LoVo (cell line): ENCODE measurements around the gene SEC16A.

Experiments
- DNase-seq: peaks from one replicate; pipeline ENCODE4 v3.0.0-alpha.2; 2016; ENCODE audit warnings: low spot score

Gene SEC16A

DNA sequence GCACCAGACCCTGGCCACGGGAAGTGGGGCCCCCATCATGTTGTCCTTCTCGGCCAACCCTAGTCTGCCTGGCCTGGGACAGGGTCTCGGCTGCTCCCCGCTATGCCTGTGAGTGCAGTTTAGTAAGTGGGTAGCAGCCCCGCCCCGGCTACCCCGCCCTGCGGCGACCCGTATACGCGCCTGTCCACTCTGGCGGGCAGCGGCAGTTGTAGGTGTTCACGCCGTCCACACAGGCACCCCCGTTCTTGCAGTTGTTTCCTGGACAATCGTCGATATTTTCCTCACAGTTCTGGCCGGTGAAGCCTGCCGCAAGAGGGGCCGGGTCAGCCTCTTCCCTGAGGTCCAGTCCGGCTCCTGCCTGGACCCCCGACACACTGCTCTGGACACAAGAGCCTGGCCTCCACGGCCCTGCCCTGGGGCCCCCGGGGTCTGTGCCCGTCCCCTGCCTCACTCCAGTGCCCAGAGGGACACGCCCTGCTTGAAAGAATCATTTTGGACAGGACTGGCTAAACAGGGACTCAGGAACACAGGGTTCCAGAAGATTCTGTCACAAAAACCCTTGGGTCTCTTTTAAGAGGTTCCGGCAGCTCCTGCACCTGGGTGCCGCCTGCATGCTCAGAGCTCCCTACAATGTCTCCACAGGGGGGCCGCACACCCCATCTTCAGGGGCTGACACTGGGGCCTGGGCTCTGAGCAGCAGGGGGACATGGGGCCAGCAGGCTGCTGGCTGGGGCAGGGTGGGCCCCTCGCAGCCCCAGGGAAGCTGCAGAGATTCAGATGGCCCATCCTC, 36.6 kb upstream of the SEC16A start:
- DNase-seq: no peak

- DNase-seq: no peak
Measured at GRCh38 chr9:136518623-136519022, 35.8 kb upstream of the SEC16A start.

GRCh38 chr9:136517950-136518349, 35.1 kb upstream of the SEC16A start:
- no peak for DNase-seq

DNA sequence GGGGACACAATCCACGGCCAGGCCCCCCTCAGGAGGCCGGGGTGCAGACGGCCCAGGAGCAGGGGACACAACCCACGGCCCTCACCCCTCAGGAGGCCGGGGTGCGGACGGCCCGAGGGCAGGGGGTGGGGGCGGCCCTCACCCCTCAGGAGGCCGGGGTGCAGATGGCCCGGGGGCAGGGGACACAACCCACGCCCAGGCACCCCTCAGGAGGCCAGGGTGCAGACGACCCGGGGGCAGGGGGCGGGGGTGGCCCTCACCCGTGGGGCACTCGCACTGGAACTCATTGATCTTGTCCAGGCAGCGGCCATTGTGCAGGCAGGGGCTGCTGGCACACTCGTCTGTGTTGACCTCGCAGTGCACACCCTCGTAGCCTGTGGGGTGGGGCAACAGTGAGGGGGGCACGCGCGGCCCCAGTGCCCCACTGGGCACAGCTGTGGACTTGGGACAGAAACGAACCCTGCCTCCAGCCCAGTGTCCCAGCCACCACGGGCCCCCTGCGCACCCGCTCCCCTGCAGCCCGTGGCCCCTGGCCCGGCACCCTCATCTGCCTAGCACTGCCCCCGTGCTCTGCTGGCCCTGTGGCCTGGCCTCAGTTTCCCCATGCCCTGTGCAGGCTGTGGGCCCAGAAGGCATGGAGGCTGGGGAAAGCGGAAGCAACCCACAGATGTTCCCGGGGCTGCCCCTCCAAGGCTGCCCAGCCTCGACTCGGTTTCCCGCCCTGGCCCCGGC, 34.3 kb upstream of the SEC16A start:
- DNase-seq: no peak

GRCh38 chr9:136516191-136516654, 33.4 kb upstream of the SEC16A start:
- no peak for DNase-seq

DNA sequence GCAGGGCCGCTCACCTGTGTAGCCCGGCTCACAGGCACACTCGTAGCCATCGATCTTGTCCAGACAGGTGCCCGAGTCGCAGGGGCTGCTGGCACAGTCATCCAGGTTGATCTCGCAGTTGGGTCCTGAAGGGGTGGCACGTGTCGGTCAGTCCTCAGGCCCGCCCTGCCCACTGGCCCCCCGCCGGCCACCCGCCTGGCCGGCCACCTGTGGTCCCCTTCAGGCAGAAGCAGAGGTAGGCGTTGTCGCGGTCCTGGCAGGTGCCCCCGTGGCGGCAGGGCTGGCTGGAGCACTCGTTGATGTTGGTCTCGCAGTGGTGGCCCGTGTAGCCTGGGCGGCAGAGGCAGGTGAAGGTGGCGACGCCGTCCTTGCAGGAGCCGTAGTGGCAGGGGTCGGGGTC, 32.4 kb upstream of the SEC16A start:
- no peak for DNase-seq

GRCh38 chr9:136514022-136514714, 31.3 kb upstream of the SEC16A start:
- no peak for DNase-seq

DNA sequence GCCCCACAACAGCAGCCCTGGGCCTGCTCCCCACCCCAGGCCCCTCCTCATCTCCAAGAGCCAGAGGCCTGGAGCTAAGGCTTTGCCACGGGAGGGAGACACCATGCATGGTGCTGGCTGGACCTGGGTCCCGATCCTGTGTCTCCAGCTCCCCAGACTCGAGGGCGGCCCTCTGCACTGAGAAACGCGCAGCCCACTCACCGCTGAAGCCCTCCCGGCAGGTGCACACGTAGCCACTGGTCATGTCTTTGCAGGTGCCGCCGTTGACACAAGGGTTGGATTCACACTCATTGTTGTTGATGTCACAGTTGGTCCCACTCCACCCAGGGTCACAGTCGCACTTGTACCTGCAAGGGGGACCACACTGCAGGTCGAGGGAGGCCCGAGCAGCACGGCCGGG, 30.4 kb upstream of the SEC16A start:
- no peak for DNase-seq

GRCh38 chr9:136512651-136513071, 29.8 kb upstream of the SEC16A start:
- DNase-seq: no peak

GRCh38 chr9:136511670-136512592, 29.1 kb upstream of the SEC16A start:
- DNase-seq: no peak

DNA sequence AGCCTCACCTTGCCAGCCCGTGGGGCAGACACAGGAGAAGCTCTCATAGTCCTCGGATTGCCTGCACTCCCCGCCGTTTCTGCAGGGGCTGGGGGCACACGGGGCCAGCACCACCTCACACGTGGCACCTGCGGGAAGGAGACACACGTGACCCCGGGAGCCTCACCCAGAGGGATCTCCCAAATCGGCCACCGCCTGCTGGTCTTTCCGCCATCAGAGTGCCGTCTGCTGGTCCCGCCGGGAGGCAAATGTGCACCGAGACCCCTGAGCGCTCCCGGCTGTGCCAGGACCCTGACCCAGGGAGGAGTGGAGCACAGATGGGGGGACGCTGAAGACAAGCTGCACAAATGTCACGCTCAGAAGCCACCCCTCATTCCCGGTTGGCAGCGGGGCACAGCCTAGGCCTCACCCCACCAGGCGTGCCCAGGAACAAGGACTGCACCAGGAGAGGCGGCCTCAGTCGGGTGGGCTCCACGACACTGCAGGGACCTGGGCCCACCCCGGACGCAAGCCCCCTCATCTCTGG, 28.4 kb upstream of the SEC16A start:
- no peak for DNase-seq

DNA sequence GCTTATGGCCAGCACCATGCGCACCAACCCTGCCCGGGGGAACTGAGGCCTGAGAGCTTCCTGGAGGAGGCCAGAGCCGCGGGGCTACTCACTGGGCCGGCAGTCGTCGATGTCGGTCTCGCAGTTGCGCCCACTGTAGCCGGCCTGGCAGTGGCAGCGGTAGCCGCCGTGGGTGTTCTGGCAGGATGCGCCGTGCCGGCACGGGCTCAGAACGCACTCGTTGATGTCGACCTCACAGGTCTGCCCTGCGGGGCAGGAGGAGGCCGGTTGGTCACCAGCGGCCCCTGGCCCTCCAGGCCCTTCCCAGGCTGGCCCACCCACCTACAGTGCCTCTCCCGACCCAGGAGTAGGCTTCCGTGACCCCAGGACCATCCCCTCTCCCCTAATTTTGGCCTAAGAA, 27.7 kb upstream of the SEC16A start:
- DNase-seq: no peak

GRCh38 chr9:136509549-136509948, 26.7 kb upstream of the SEC16A start:
- DNase-seq: no peak

GRCh38 chr9:136508729-136509500, 26.1 kb upstream of the SEC16A start:
- no peak for DNase-seq

DNA sequence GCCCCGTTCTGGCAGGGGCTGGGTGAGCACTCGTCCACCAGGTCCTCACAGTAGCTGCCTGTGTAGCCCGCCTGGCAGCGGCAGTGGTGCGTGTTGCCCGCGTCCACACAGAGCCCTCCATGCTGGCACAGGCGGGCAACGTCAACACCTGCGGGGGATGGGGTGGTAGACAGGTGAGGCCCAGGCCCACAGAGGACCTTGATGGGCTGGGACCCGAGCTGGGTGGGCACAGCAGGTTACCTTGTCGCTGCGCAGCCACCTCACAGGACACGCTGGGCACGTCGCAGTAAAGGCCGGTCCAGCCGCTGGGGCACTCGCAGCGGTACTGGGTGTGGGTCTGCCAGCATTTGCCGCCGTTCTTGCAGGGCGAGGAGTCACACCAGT, 25.1 kb upstream of the SEC16A start:
- no peak for DNase-seq

- no peak for DNase-seq
Measured at GRCh38 chr9:136507221-136507991, 24.6 kb upstream of the SEC16A start.

- no peak for DNase-seq
Measured at GRCh38 chr9:136506425-136506824, 23.6 kb upstream of the SEC16A start.

GRCh38 chr9:136505406-136506403, 22.9 kb upstream of the SEC16A start:
- DNase-seq: no peak
